Upper lobe of left lung (tissue), 6 donors: Measurements from ENCODE around the gene SYNPR. TPM values are rescaled to one million over a fixed set of nuclear protein-coding genes. Genes with fewer than 3 reads are reported as not detected.

Experiments used
- ATAC-seq, 2 donors: fragments of 200-7000 bp; cut with Tn5 transposase; one replicate each; pipeline ENCODE4 v1.9.1; 2022; ENCODE audit warnings: mild to moderate bottlenecking in 2 of 2, moderate library complexity in 2 of 2; ENCODE audit not compliant: low FRiP score in 2 of 2
- DNase-seq, 2 donors: peaks; one replicate each; pipeline ENCODE4 v3.0.0-alpha.2; 2019 to 2020
- H3K27ac ChIP-seq, 4 donors: fragments of 200-600 bp; sonication (generic); one replicate each; pipeline ENCODE4 v1.5.1; 2016 to 2019
- H3K27me3 ChIP-seq, 4 donors: fragments of 200-600 bp; sonication (generic); one replicate each; pipeline ENCODE4 v1.5.1; 2017 to 2019
- H3K36me3 ChIP-seq, 4 donors: fragments of 200-600 bp; sonication (generic); one replicate each; pipeline ENCODE4 v1.5.1; 2016 to 2019
- H3K4me1 ChIP-seq, 4 donors: fragments of 200-600 bp; sonication (generic); one replicate each; pipeline ENCODE4 v1.5.1; 2018 to 2019
- H3K4me3 ChIP-seq, 4 donors: fragments of 200-600 bp; sonication (generic); one replicate each; pipeline ENCODE4 v1.5.1; 2017 to 2019; ENCODE audit warnings: mild to moderate bottlenecking in 2 of 4, moderate library complexity in 1 of 4
- H3K9me3 ChIP-seq, 4 donors: fragments of 200-600 bp; sonication (generic); one replicate each; pipeline ENCODE4 v1.5.1; 2018 to 2019
- CTCF ChIP-seq, 6 experiments: fragments of 450-650 bp in 4 of 6; fragments of 200-600 bp in 2 of 6; sonication (generic) in 2 of 6; IDR thresholded peaks; one replicate each; pipeline ENCODE4 v1.5.1; 2016 to 2019; ENCODE audit warnings: antibody characterized with exemption in 6 of 6
- EP300 ChIP-seq, 4 donors: sonication (generic); formaldehyde crosslinking; IDR thresholded peaks; one replicate each; pipeline ENCODE4 v1.5.1; 2017; ENCODE audit warnings: antibody characterized with exemption in 4 of 4, control low read depth in 2 of 4
- POLR2A ChIP-seq, 4 donors: fragments of 450-650 bp; IDR thresholded peaks; one replicate each; pipeline ENCODE4 v1.5.1; 2016 to 2017; ENCODE audit warnings: antibody characterized with exemption in 4 of 4, mild to moderate bottlenecking in 2 of 4
- POLR2AphosphoS5 ChIP-seq, 2 donors: sonication (generic); formaldehyde crosslinking; IDR thresholded peaks; one replicate each; pipeline ENCODE4 v1.5.1; 2017; ENCODE audit warnings: antibody characterized with exemption in 2 of 2
- WGBS, 2 donors: methylation state at CpG; one replicate each; pipeline ENCODE4 v1.1.5; 2017 to 2018; 5-methylcytosine and 5-hydroxymethylcytosine counted together
- total RNA-seq, 6 donors: library from RNA; depleted of rRNA in 4 of 6; stranded (reverse); fragments of >200 nt in 4 of 6; gene quantifications; one replicate each; pipeline versions ENCODE4 v1.1.0 to v1.2.1, GENCODE V29; 2016 to 2021
- donor health status: DM: no; HTN: no; CAD: no; lungs with moderate emphysema.
- donor health status: DM: no; HTN: yes; CAD: no; lungs with severe emphysema.

The SYNPR gene
- total RNA-seq, 6 donors from 2014 or later: not detected

DNA sequence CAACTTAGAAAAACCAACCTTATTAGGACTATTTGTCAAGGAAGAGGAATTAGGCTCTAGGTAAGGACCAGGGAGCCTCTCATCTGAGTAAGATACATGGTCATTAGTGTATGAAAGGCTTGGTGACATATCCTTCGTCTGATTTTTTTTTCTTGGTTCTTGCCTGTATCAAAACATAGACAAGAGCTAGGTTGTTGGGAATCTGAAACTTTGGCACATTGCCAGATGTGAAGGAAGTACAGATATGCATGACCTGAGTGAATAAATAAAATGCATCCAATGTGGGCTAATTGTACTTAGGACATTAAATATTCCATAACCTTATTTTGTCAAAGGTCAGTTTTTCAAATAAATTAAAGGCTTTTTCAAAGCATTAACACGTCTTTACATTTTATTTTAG, 151.8 kb downstream of the SYNPR start:
- H3K36me3 ChIP-seq: no peaks in the 10 kb centered on the region
- H3K4me1 ChIP-seq: no peaks in the 10 kb centered on the region
- no peaks in the 10 kb centered on the region for H3K27me3 ChIP-seq
- WGBS, 2 donors: 47 to 57% methylated on average over 2 of the region's 2 CpGs
- DNase-seq (no peak), ATAC-seq (no peak)
- H3K9me3 ChIP-seq: no peaks in the 10 kb centered on the region
- no peak for TF ChIP-seq CTCF (IDR thresholded peaks at IDR 0.05)
- no peak overlapping the region for H3K4me3 ChIP-seq
- no peak overlapping the region for H3K27ac ChIP-seq

- ATAC-seq: no peak
Measured at GRCh38 chr3:63430875-63431274, 152.8 kb downstream of the SYNPR start.

DNA sequence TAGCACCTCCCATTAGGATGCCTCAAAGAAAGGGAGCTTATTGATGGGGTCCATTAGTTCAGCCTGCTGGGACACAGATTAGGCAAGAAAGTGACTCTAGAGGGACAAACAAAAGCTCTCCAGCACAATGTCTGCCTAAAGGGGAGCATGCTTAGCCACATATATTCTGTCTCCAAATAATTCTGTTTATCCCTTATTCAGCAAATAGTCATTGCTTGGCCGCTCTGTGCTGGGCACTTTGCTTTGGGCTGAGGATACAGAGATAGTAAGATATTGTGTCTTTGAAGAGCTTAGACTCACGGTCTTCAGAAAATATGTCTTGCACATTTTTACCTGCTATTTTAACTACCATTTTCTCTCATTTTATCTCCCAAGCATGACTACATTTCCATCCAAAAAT, 159.8 kb downstream of the SYNPR start:
- TF ChIP-seq POLR2A (IDR thresholded peaks at IDR 0.05): no peak
- no peak for TF ChIP-seq EP300 (IDR thresholded peaks at IDR 0.05)
- no peak for TF ChIP-seq POLR2AphosphoS5 (IDR thresholded peaks at IDR 0.05)
- TF ChIP-seq CTCF (IDR thresholded peaks at IDR 0.05): no peak
- no peaks in the 10 kb centered on the region for H3K36me3 ChIP-seq
- H3K27ac ChIP-seq: no peak overlapping the region
- 70 to 89% methylated on average over 2 of the region's 2 CpGs for WGBS, 2 donors
- no peak overlapping the region for H3K4me3 ChIP-seq
- no peaks in the 10 kb centered on the region for H3K27me3 ChIP-seq
- H3K9me3 ChIP-seq: no peaks in the 10 kb centered on the region
- ATAC-seq (no peak), DNase-seq (no peak)
- H3K4me1 ChIP-seq: no peaks in the 10 kb centered on the region

More at GRCh38 chr3:63430875-63431274, 152.8 kb downstream of the SYNPR start:
- Histone ChIP-seq H3K36me3 (no peaks in the 10 kb centered on the region), H3K4me1 (no peaks in the 10 kb centered on the region), H3K27me3 (no peaks in the 10 kb centered on the region), H3K4me3 (no peak overlapping the region), H3K9me3 (no peaks in the 10 kb centered on the region), H3K27ac (no peak overlapping the region)
- TF ChIP-seq EP300 (IDR thresholded peaks at IDR 0.05): no peak
- TF ChIP-seq POLR2AphosphoS5 (IDR thresholded peaks at IDR 0.05): no peak
- no peak for TF ChIP-seq CTCF (IDR thresholded peaks at IDR 0.05)
- TF ChIP-seq POLR2A (IDR thresholded peaks at IDR 0.05): no peak
- no peak for DNase-seq

DNA sequence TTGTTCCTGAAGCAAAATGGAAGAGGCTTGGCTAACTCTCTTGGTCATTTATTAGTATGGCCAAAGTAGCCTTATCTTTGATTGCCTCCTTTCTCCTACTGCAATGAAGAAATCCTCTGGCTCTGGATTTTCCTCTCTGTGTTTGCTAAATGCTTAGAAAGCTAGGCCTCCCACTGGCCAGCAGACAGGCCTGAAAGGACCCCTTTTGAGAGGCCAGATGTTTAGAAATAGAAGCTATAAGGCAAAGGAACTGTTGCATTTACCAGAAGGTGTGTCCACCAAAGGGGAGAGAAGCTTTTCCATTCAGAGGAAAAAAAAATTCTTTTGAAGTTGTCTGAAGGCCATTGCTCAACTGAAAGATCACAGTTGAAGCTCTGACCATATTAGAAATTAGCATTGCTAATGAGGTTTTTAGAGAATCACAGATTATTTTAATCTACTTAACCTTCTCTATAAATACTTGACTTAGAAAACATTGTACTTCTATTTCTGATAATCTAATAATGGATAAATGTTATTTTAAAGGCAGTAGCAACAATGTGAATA, 160.8 kb downstream of the SYNPR start:
- Histone ChIP-seq H3K9me3 (no peaks in the 10 kb centered on the region), H3K4me1 (no peaks in the 10 kb centered on the region), H3K27me3 (no peaks in the 10 kb centered on the region), H3K27ac (no peak overlapping the region), H3K4me3 (no peak overlapping the region), H3K36me3 (no peaks in the 10 kb centered on the region)
- ATAC-seq (no peak), DNase-seq (no peak)
- TF ChIP-seq CTCF (IDR thresholded peaks at IDR 0.05) (no peak), EP300 (IDR thresholded peaks at IDR 0.05) (no peak), POLR2AphosphoS5 (IDR thresholded peaks at IDR 0.05) (no peak), POLR2A (IDR thresholded peaks at IDR 0.05) (no peak)

DNA sequence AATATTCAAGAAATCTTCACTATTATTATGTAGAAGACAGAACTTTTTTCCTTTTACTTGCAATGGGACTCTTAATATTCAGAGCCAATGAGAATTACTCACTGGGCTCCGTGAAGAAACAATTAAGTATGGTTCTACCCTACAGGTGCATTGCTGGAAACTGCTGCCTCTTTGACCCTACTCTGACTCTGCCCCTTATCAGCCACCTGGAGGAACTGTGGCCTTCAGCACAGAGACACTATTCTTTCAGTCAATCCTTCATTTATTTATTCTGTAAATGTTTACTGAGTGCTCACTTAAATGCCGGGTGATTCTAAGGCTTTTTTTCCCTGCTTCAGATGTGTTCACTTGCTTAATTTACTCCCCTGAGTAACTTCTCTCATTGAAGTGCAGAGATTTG, 163.2 kb downstream of the SYNPR start:
- DNase-seq: no peak
- no peak for ATAC-seq
- Histone ChIP-seq H3K4me3 (no peak overlapping the region), H3K4me1 (no peaks in the 10 kb centered on the region), H3K27ac (no peak overlapping the region), H3K27me3 (no peaks in the 10 kb centered on the region), H3K36me3 (no peaks in the 10 kb centered on the region), H3K9me3 (no peaks in the 10 kb centered on the region)
- no peak for TF ChIP-seq EP300 (IDR thresholded peaks at IDR 0.05)
- no peak for TF ChIP-seq CTCF (IDR thresholded peaks at IDR 0.05)
- no peak for TF ChIP-seq POLR2A (IDR thresholded peaks at IDR 0.05)
- TF ChIP-seq POLR2AphosphoS5 (IDR thresholded peaks at IDR 0.05): no peak
- whole genome bisulfite sequencing, 2 donors: 30 to 54% methylated on average over 2 of the region's 2 CpGs
